OCI-LY1 (cell line): ENCODE measurements around the gene RABEP1.

Source experiments
- H2AFZ ChIP-seq: fragments of 200-600 bp; sonication (generic), shearing (Covaris generic); 2 replicates; pipeline ENCODE4 v1.6.0; 2014; ENCODE audit warnings: antibody characterized with exemption, mild to moderate bottlenecking, low read length
- H3F3A ChIP-seq: fragments of 200-600 bp; sonication (generic), shearing (Covaris generic); 2 replicates; pipeline ENCODE4 v1.6.0; 2014; ENCODE audit warnings: mild to moderate bottlenecking, antibody characterized with exemption, low read length, moderate library complexity; ENCODE audit not compliant: insufficient read depth
- H3K27ac ChIP-seq: fragments of 200-600 bp; sonication (generic); 2 replicates; pipeline ENCODE4 v1.5.1; 2014; ENCODE audit warnings: low read length, mixed run types, mild to moderate bottlenecking, low read depth; ENCODE audit not compliant: poor library complexity, severe bottlenecking
- H3K27me3 ChIP-seq: fragments of 200-600 bp; sonication (generic); 2 replicates; pipeline ENCODE4 v1.6.0; 2014; ENCODE audit warnings: antibody characterized with exemption, mild to moderate bottlenecking, low read length, moderate library complexity; ENCODE audit not compliant: insufficient read depth
- H3K36me3 ChIP-seq: fragments of 200-600 bp; sonication (generic); 2 replicates; pipeline ENCODE4 v1.6.1; 2014; ENCODE audit warnings: mild to moderate bottlenecking, antibody characterized with exemption, low read length, moderate library complexity, mixed read lengths; ENCODE audit not compliant: insufficient read depth
- H3K4me1 ChIP-seq: fragments of 200-600 bp; sonication (generic); 2 replicates; pipeline ENCODE4 v1.5.1; 2014; ENCODE audit warnings: mild to moderate bottlenecking, low read length, moderate library complexity; ENCODE audit not compliant: insufficient read depth, severe bottlenecking
- H3K4me2 ChIP-seq: fragments of 200-600 bp; sonication (generic), shearing (Covaris generic); 2 replicates; pipeline ENCODE4 v1.6.1; 2014; ENCODE audit warnings: low read length
- H3K4me3 ChIP-seq: fragments of 200-600 bp; sonication (generic); 2 replicates; pipeline ENCODE4 v1.5.1; 2014; ENCODE audit warnings: low read length, low read depth, mild to moderate bottlenecking, mixed read lengths; ENCODE audit not compliant: poor library complexity, severe bottlenecking
- H3K79me2 ChIP-seq: fragments of 200-600 bp; shearing (Covaris generic); 2 replicates; pipeline ENCODE4 v1.6.1; 2016; ENCODE audit warnings: mixed run types, low read length, mixed read lengths; ENCODE audit not compliant: insufficient read depth
- H3K9ac ChIP-seq: fragments of 200-600 bp; sonication (generic), shearing (Covaris generic); 2 replicates; pipeline ENCODE4 v1.6.1; 2014; ENCODE audit warnings: mild to moderate bottlenecking, low read length, mixed read lengths
- H3K9me2 ChIP-seq: fragments of 200-600 bp; sonication (generic), shearing (Covaris generic); 2 replicates; pipeline ENCODE4 v1.6.1; 2014; ENCODE audit warnings: low read depth, mild to moderate bottlenecking, low read length, mixed read lengths
- H3K9me3 ChIP-seq: fragments of 200-600 bp; shearing (Covaris generic); 2 replicates; pipeline ENCODE4 v1.6.1; 2014; ENCODE audit warnings: low read length, mixed read lengths
- H4K20me1 ChIP-seq: fragments of 200-600 bp; sonication (generic), shearing (Covaris generic); 2 replicates; pipeline ENCODE4 v1.6.0; 2016; ENCODE audit warnings: mild to moderate bottlenecking, low read length; ENCODE audit not compliant: insufficient read depth
- EZH2 ChIP-seq: fragments of 200-600 bp; sonication (generic), shearing (Covaris generic); IDR thresholded peaks from 2 replicates; pipeline ENCODE4 v1.8.0; 2017; ENCODE audit warnings: borderline replicate concordance, mixed run types, mild to moderate bottlenecking, antibody characterized with exemption, low read length, moderate library complexity, mixed read lengths
- TF ChIP-seq, protein P1 (sequence below): fragments of 200-600 bp; sonication (generic), shearing (Covaris generic); IDR thresholded peaks from 2 replicates; pipeline ENCODE4 v1.5.1; 2017; ENCODE audit warnings: mild to moderate bottlenecking, antibody characterized with exemption, low read length, moderate library complexity, mixed read lengths

RABEP1 gene

DNA sequence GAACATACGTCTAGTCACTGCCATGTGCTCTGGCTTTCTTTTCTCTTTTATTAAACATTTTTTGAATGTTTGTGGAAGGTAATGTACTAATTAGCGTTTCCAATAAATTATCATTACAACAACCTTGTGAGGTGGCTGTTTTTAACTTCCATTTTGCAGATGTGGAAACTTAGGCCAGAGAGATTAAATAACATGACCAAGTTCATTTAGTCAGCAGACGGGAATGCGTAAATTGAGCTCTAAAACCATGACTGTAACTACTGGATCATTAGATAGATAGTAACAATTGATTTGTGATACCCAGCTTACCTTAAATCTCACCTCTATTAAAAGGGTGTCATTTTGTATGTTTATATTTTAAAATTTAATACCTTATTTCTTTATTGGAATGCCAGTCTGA is 49.4 kb downstream of the RABEP1 start:
- Histone ChIP-seq H3K9me3 (no peaks in the 10 kb centered on the region), H2AFZ (no peak overlapping the region), H3K36me3 (peaks cover 37% of the 10 kb centered on the region), H3K4me3 (no peak overlapping the region), H3K4me2 (no peak overlapping the region), H3F3A (no peaks in the 10 kb centered on the region), H3K9ac (no peak overlapping the region), H4K20me1 (no peaks in the 10 kb centered on the region), H3K27ac (no peak overlapping the region), H3K79me2 (peaks cover 15% of the 10 kb centered on the region), H3K27me3 (no peaks in the 10 kb centered on the region), H3K9me2 (no peaks in the 10 kb centered on the region), H3K4me1 (peaks cover 18% of the 10 kb centered on the region)
- no peak for TF ChIP-seq EZH2
- TF ChIP-seq, protein P1, sequence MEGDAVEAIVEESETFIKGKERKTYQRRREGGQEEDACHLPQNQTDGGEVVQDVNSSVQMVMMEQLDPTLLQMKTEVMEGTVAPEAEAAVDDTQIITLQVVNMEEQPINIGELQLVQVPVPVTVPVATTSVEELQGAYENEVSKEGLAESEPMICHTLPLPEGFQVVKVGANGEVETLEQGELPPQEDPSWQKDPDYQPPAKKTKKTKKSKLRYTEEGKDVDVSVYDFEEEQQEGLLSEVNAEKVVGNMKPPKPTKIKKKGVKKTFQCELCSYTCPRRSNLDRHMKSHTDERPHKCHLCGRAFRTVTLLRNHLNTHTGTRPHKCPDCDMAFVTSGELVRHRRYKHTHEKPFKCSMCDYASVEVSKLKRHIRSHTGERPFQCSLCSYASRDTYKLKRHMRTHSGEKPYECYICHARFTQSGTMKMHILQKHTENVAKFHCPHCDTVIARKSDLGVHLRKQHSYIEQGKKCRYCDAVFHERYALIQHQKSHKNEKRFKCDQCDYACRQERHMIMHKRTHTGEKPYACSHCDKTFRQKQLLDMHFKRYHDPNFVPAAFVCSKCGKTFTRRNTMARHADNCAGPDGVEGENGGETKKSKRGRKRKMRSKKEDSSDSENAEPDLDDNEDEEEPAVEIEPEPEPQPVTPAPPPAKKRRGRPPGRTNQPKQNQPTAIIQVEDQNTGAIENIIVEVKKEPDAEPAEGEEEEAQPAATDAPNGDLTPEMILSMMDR: no peak

DNA sequence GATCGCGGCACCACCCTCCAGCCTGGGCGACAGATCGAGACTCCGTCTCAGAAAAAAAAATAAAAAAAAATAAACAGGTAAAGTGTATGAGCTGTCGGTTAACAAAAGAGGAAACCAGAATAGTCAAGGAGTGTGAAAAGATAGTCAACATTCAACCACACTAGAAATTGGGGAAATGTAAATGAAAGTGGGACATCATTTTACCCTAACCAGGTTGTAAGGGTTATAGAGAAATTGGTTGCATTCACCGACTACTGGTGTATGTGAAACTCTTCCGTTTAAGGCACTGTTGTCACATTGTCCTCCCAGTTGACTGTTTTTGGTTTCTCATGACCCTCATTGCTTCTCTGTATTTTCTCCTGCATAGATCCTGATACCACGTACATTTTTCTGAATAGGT is 62.8 kb downstream of the RABEP1 start:
- Histone ChIP-seq H3F3A (no peaks in the 10 kb centered on the region), H3K9ac (no peak overlapping the region), H3K9me2 (no peaks in the 10 kb centered on the region), H3K36me3 (peaks cover 50% of the 10 kb centered on the region; the same call in 1 of the 2 replicates), H3K27me3 (no peaks in the 10 kb centered on the region), H3K27ac (no peak overlapping the region), H4K20me1 (no peaks in the 10 kb centered on the region), H3K4me2 (no peak overlapping the region), H3K79me2 (no peaks in the 10 kb centered on the region), H2AFZ (no peak overlapping the region), H3K9me3 (no peaks in the 10 kb centered on the region), H3K4me3 (no peak overlapping the region), H3K4me1 (no peaks in the 10 kb centered on the region)
- TF ChIP-seq, protein P1: no peak
- TF ChIP-seq EZH2: no peak

DNA sequence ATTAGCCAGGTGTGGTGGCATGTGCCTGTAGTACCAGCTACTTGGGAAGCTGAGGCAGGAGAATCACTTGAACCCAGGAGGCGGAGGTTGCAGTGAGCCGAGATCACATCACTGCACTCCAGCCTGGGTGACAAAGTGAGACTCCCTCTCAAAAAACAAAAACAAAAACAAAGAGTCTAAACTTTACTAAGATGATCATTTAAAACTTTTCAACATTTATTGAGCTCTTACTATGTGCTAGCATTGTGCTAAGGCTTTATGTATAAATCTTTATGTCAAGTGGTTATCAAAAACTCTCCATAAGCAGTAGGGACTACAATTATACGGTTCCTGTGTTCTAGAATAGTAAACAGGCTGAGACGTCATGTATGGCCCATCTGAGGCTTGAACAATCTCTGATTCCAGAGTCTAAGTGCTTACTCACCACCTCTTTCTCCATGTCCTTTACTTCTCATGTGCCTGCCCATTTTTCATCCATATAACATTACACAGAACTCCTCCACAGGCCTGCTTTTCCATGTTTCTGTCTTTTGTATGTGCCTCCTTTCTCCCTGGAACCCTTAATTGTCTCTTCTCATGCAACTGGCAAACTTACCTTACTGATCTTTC is 70.7 kb downstream of the RABEP1 start:
- no peaks in the 10 kb centered on the region for H4K20me1 ChIP-seq
- H3K4me1 ChIP-seq: no peaks in the 10 kb centered on the region
- no peaks in the 10 kb centered on the region for H3K79me2 ChIP-seq
- no peaks in the 10 kb centered on the region for H3K9me2 ChIP-seq
- H3K4me3 ChIP-seq: no peak overlapping the region
- no peak overlapping the region for H3K27ac ChIP-seq
- H2AFZ ChIP-seq: no peak overlapping the region
- no peaks in the 10 kb centered on the region for H3K27me3 ChIP-seq
- H3F3A ChIP-seq: no peaks in the 10 kb centered on the region
- TF ChIP-seq EZH2: no peak
- TF ChIP-seq, protein P1: no peak
- H3K9me3 ChIP-seq: no peaks in the 10 kb centered on the region
- peaks cover 81% of the 10 kb centered on the region for H3K36me3 ChIP-seq
- no peak overlapping the region for H3K4me2 ChIP-seq
- H3K9ac ChIP-seq: no peak overlapping the region
